Brain microvascular endothelial cell (primary cell): ENCODE data around the gene ANAPC16.

Experiments used
- DNase-seq: peaks from one replicate; pipeline ENCODE4 v3.0.0-alpha.2; 2020
- H3K27ac ChIP-seq: fragments of 250-450 bp; sonication (Bioruptor Pico); 2 replicates; pipeline ENCODE4 v1.5.1; 2020; ENCODE audit warnings: mild to moderate bottlenecking, moderate library complexity
- H3K27me3 ChIP-seq: fragments of 250-450 bp; sonication (Bioruptor Pico); replicated peaks from 2 replicates; pipeline ENCODE4 v1.5.1; 2020; ENCODE audit warnings: mild to moderate bottlenecking
- H3K36me3 ChIP-seq: fragments of 250-450 bp; sonication (Bioruptor Pico); replicated peaks from 2 replicates; pipeline ENCODE4 v1.5.1; 2020; ENCODE audit warnings: mild to moderate bottlenecking
- H3K4me3 ChIP-seq: 2 replicates; pipeline ENCODE4 v1.5.1; 2011; ENCODE audit warnings: low read depth, mild to moderate bottlenecking, control low read depth, low read length, moderate library complexity
- CTCF ChIP-seq: IDR thresholded peaks from 2 replicates; pipeline ENCODE4 v1.5.1; 2011; ENCODE audit warnings: low read depth, mild to moderate bottlenecking, moderate library complexity, low read length, control low read depth, inconsistent platforms; ENCODE audit errors: missing control alignments
- in situ Hi-C: cut with HindIII; loops from 2 replicates; pipeline ENCODE4 v1.10.0; 2017; ENCODE audit warnings: low sequenced_read_pairs, low pct_ligation_motif_present

Gene ANAPC16

GRCh38 chr10:72184156-72184555 is 31.7 kb upstream of the ANAPC16 start:
- DNase-seq = no peak
- Histone ChIP-seq H3K4me3 (no peak overlapping the region), H3K27ac (no peak overlapping the region), H3K36me3 (peaks cover 6% of the 10 kb centered on the region), H3K27me3 (no peaks in the 10 kb centered on the region)
- no peak for TF ChIP-seq CTCF
- in situ Hi-C loops = no loop called here

GRCh38 chr10:72186258-72186981 is 29.4 kb upstream of the ANAPC16 start:
- no peak for TF ChIP-seq CTCF
- H3K27ac ChIP-seq = no peak overlapping the region
- in situ Hi-C loops = no loop called here
- no peak overlapping the region for H3K4me3 ChIP-seq
- H3K27me3 ChIP-seq = no peaks in the 10 kb centered on the region
- no peak for DNase-seq
- H3K36me3 ChIP-seq = peaks cover 3% of the 10 kb centered on the region

GRCh38 chr10:72186982-72187330 is 28.9 kb upstream of the ANAPC16 start:
- no peak overlapping the region for H3K27ac ChIP-seq
- H3K36me3 ChIP-seq = peaks cover 3% of the 10 kb centered on the region
- in situ Hi-C loops = no loop called here
- no peak overlapping the region for H3K4me3 ChIP-seq
- no peak for DNase-seq
- H3K27me3 ChIP-seq = no peaks in the 10 kb centered on the region
- no peak for TF ChIP-seq CTCF

GRCh38 chr10:72194949-72195348 is 20.9 kb upstream of the ANAPC16 start:
- H3K27ac ChIP-seq = no peak overlapping the region
- DNase-seq = no peak
- TF ChIP-seq CTCF = no peak
- in situ Hi-C loops = no loop called here
- no peaks in the 10 kb centered on the region for H3K27me3 ChIP-seq
- peaks cover 3% of the 10 kb centered on the region for H3K36me3 ChIP-seq
- no peak overlapping the region for H3K4me3 ChIP-seq

GRCh38 chr10:72200883-72201282 is 14.9 kb upstream of the ANAPC16 start:
- Histone ChIP-seq H3K27ac (no peak overlapping the region), H3K27me3 (no peaks in the 10 kb centered on the region), H3K4me3 (no peak overlapping the region), H3K36me3 (peaks cover 6% of the 10 kb centered on the region)
- TF ChIP-seq CTCF = no peak
- in situ Hi-C loops = no loop called here
- no peak for DNase-seq

GRCh38 chr10:72201293-72201692 is 14.5 kb upstream of the ANAPC16 start:
- in situ Hi-C loops = no loop called here
- Histone ChIP-seq H3K27ac (no peak overlapping the region), H3K36me3 (peaks cover 6% of the 10 kb centered on the region), H3K27me3 (no peaks in the 10 kb centered on the region), H3K4me3 (no peak overlapping the region)
- no peak for TF ChIP-seq CTCF
- no peak for DNase-seq
